GM21737 (cell line): ENCODE data around the gene RAB7A.
"Not testable (repeated sequence)": the region's sequence is repeated elsewhere in the genome, so short reads cannot be mapped to it uniquely, and the experiment has no call there.

Experiments
- ATAC-seq: cut with Tn5 transposase; IDR thresholded peaks from one replicate; pipeline ENCODE4 v1.9.1; 2021; ENCODE audit warnings: mild to moderate bottlenecking, moderate library complexity; ENCODE audit not compliant: unreplicated experiment

RAB7A gene

GRCh38 chr3:128749561-128749960 is 23.6 kb downstream of the RAB7A start:
- ATAC-seq: not testable (repeated sequence)

GRCh38 chr3:128753715-128754114 is 27.7 kb downstream of the RAB7A start:
- no peak for ATAC-seq

- ATAC-seq: no peak
These were observed 34.1 kb downstream of the RAB7A start for GRCh38 chr3:128760042-128760441.

- no peak for ATAC-seq
These were observed 34.9 kb downstream of the RAB7A start for GRCh38 chr3:128760881-128761280.

- no peak for ATAC-seq
These were observed 35.4 kb downstream of the RAB7A start for GRCh38 chr3:128761392-128761791.

- no peak for ATAC-seq
These were observed 38.0 kb downstream of the RAB7A start for GRCh38 chr3:128763967-128764366.

GRCh38 chr3:128764863-128765262 is 38.9 kb downstream of the RAB7A start:
- ATAC-seq: no peak

- no peak for ATAC-seq
These were observed 41.2 kb downstream of the RAB7A start for GRCh38 chr3:128767094-128767750.

GRCh38 chr3:128768471-128768870 is 42.5 kb downstream of the RAB7A start:
- ATAC-seq: no peak

- no peak for ATAC-seq
These were observed 44.4 kb downstream of the RAB7A start for GRCh38 chr3:128770387-128770786.

GRCh38 chr3:128773189-128773588 is 47.2 kb downstream of the RAB7A start:
- not testable (repeated sequence) for ATAC-seq

- not testable (repeated sequence) for ATAC-seq
These were observed 47.6 kb downstream of the RAB7A start for GRCh38 chr3:128773592-128773991.

- ATAC-seq: no peak
These were observed 49.3 kb downstream of the RAB7A start for GRCh38 chr3:128775241-128775640.

GRCh38 chr3:128775906-128776542 is 50.0 kb downstream of the RAB7A start:
- ATAC-seq: no peak

- no peak for ATAC-seq
These were observed 54.3 kb downstream of the RAB7A start for GRCh38 chr3:128780101-128780837.

- no peak for ATAC-seq
These were observed 55.2 kb downstream of the RAB7A start for GRCh38 chr3:128781164-128781563.

GRCh38 chr3:128782282-128783146 is 56.5 kb downstream of the RAB7A start:
- no peak for ATAC-seq

- ATAC-seq: no peak
These were observed 57.8 kb downstream of the RAB7A start for GRCh38 chr3:128783774-128784173.

GRCh38 chr3:128784232-128784631 is 58.2 kb downstream of the RAB7A start:
- no peak for ATAC-seq

GRCh38 chr3:128784843-128785242 is 58.9 kb downstream of the RAB7A start:
- ATAC-seq: no peak

GRCh38 chr3:128786434-128787020 is 60.5 kb downstream of the RAB7A start:
- no peak for ATAC-seq
